ENCODE measurements around the gene ZFAND3.

GRCh38 chr6:38161754-38162492 lies 342.4 kb downstream of the ZFAND3 start:
- TF ChIP-seq, protein P1, sequence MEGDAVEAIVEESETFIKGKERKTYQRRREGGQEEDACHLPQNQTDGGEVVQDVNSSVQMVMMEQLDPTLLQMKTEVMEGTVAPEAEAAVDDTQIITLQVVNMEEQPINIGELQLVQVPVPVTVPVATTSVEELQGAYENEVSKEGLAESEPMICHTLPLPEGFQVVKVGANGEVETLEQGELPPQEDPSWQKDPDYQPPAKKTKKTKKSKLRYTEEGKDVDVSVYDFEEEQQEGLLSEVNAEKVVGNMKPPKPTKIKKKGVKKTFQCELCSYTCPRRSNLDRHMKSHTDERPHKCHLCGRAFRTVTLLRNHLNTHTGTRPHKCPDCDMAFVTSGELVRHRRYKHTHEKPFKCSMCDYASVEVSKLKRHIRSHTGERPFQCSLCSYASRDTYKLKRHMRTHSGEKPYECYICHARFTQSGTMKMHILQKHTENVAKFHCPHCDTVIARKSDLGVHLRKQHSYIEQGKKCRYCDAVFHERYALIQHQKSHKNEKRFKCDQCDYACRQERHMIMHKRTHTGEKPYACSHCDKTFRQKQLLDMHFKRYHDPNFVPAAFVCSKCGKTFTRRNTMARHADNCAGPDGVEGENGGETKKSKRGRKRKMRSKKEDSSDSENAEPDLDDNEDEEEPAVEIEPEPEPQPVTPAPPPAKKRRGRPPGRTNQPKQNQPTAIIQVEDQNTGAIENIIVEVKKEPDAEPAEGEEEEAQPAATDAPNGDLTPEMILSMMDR (IDR thresholded peaks at IDR 0.05) = no peak
- no peak for TF ChIP-seq POLR2A (IDR thresholded peaks at IDR 0.05)

Data from adrenal gland (tissue), 5 donors.